ENCODE results near the gene LRR1. TPM values are rescaled to one million over a fixed set of nuclear protein-coding genes. Genes with fewer than 3 reads are reported as not detected.

Gene LRR1
- total RNA-seq, 2 donors from 2014 or later = 7.0 to 8.4 TPM

GRCh38 chr14:49551569-49551968, 47.2 kb upstream of the LRR1 start:
- WGBS = 92% methylated on average over 2 of the region's 2 CpGs
- no peaks in the 10 kb centered on the region for H3K4me1 ChIP-seq (replicated peaks)
- no peaks in the 10 kb centered on the region for H3K36me3 ChIP-seq
- DNase-seq (ENCODE audit: low spot score) = no peak
- H3K4me3 ChIP-seq = no peak overlapping the region
- TF ChIP-seq POLR2A (IDR thresholded peaks at IDR 0.05) = no peak
- TF ChIP-seq POLR2AphosphoS5 (IDR thresholded peaks at IDR 0.05) = no peak
- TF ChIP-seq CTCF (IDR thresholded peaks at IDR 0.05) = no peak
- intact Hi-C loops (cut with DNase I) = no loop called here
- H3K27me3 ChIP-seq (replicated peaks; ENCODE audit: insufficient read depth) = no peaks in the 10 kb centered on the region
- H3K27ac ChIP-seq = no peak overlapping the region
- no peaks in the 10 kb centered on the region for H3K9me3 ChIP-seq

- Histone ChIP-seq H3K4me3 (no peak overlapping the region), H3K27me3 (replicated peaks; ENCODE audit: insufficient read depth) (no peaks in the 10 kb centered on the region), H3K9me3 (no peaks in the 10 kb centered on the region), H3K27ac (no peak overlapping the region), H3K4me1 (replicated peaks) (no peaks in the 10 kb centered on the region), H3K36me3 (no peaks in the 10 kb centered on the region)
- no peak for TF ChIP-seq POLR2AphosphoS5 (IDR thresholded peaks at IDR 0.05)
- TF ChIP-seq CTCF (IDR thresholded peaks at IDR 0.05) = no peak
- no peak for TF ChIP-seq POLR2A (IDR thresholded peaks at IDR 0.05)
- intact Hi-C loops (cut with DNase I) = no loop called here
- DNase-seq (ENCODE audit: low spot score) = no peak
These were observed 45.6 kb upstream of the LRR1 start for GRCh38 chr14:49553106-49553505.

- TF ChIP-seq CTCF (IDR thresholded peaks at IDR 0.05) = no peak
- TF ChIP-seq POLR2A (IDR thresholded peaks at IDR 0.05) = no peak
- TF ChIP-seq POLR2AphosphoS5 (IDR thresholded peaks at IDR 0.05) = no peak
- no peak for DNase-seq (ENCODE audit: low spot score)
- H3K27ac ChIP-seq = no peak overlapping the region
- WGBS = 43% methylated on average over 3 of the region's 3 CpGs
- H3K36me3 ChIP-seq = no peaks in the 10 kb centered on the region
- H3K4me1 ChIP-seq (replicated peaks) = no peaks in the 10 kb centered on the region
- intact Hi-C loops (cut with DNase I) = no loop called here
- no peaks in the 10 kb centered on the region for H3K9me3 ChIP-seq
- no peak overlapping the region for H3K4me3 ChIP-seq
- H3K27me3 ChIP-seq (replicated peaks; ENCODE audit: insufficient read depth) = no peaks in the 10 kb centered on the region
These were observed 44.8 kb upstream of the LRR1 start for GRCh38 chr14:49553892-49554291.

- Histone ChIP-seq H3K27me3 (replicated peaks; ENCODE audit: insufficient read depth) (no peaks in the 10 kb centered on the region), H3K4me1 (replicated peaks) (no peaks in the 10 kb centered on the region), H3K9me3 (no peaks in the 10 kb centered on the region), H3K36me3 (no peaks in the 10 kb centered on the region), H3K4me3 (no peak overlapping the region), H3K27ac (no peak overlapping the region)
- intact Hi-C loops (cut with DNase I) = no loop called here
- DNase-seq (ENCODE audit: low spot score) = no peak
- TF ChIP-seq CTCF (IDR thresholded peaks at IDR 0.05) (no peak), POLR2A (IDR thresholded peaks at IDR 0.05) (no peak), POLR2AphosphoS5 (IDR thresholded peaks at IDR 0.05) (no peak)
- 76% methylated on average over 6 of the region's 6 CpGs for WGBS
These were observed 38.6 kb upstream of the LRR1 start for GRCh38 chr14:49559979-49560768.

GRCh38 chr14:49566714-49567113, 32.0 kb upstream of the LRR1 start:
- Histone ChIP-seq H3K4me1 (replicated peaks) (no peaks in the 10 kb centered on the region), H3K27ac (no peak overlapping the region), H3K4me3 (no peak overlapping the region), H3K27me3 (replicated peaks; ENCODE audit: insufficient read depth) (no peaks in the 10 kb centered on the region), H3K9me3 (no peaks in the 10 kb centered on the region), H3K36me3 (no peaks in the 10 kb centered on the region)
- no peak for TF ChIP-seq POLR2A (IDR thresholded peaks at IDR 0.05)
- no peak for TF ChIP-seq POLR2AphosphoS5 (IDR thresholded peaks at IDR 0.05)
- no peak for TF ChIP-seq CTCF (IDR thresholded peaks at IDR 0.05)
- 93% methylated on average over 12 of the region's 12 CpGs for WGBS
- intact Hi-C loops (cut with DNase I) = no loop called here
- no peak for DNase-seq (ENCODE audit: low spot score)
